Stimulated activated CD8-positive, alpha-beta memory T cell treated with anti-CD3 and anti-CD28 coated beads, Interleukin-12 subunit alpha, Interleukin-12 subunit beta, amount 100 ng/mL, for 4 hours (primary cell): Measurements from ENCODE around the gene PPP2R5B.
"Not testable (repeated sequence)": the region's sequence is repeated elsewhere in the genome, so short reads cannot be mapped to it uniquely, and the experiment has no call there.

Experiments
- DNase-seq: peaks from one replicate; pipeline ENCODE4 v3.0.0-alpha.2; 2020; ENCODE audit warnings: low read depth

Gene PPP2R5B

GRCh38 chr11:64983339-64983738 lies 58.9 kb downstream of the PPP2R5B start:
- DNase-seq: not testable (repeated sequence)
